Testis (tissue), 3 donors: Measurements from ENCODE around the gene DLG2. TPM values are rescaled to one million over a fixed set of nuclear protein-coding genes. Genes with fewer than 3 reads are reported as not detected.

Source experiments
- DNase-seq: peaks from one replicate; pipeline ENCODE4 v3.0.0-alpha.2; 2019
- H3K27ac ChIP-seq, 2 donors: fragments of 200-600 bp; sonication (generic); one replicate each; pipeline ENCODE4 v1.5.1; 2019
- H3K27me3 ChIP-seq: fragments of 200-600 bp; sonication (generic); one replicate; pipeline ENCODE4 v1.5.1; 2019
- H3K36me3 ChIP-seq: fragments of 200-600 bp; sonication (generic); one replicate; pipeline ENCODE4 v1.5.1; 2017; ENCODE audit warnings: low read depth; ENCODE audit errors: missing control alignments
- H3K4me1 ChIP-seq: fragments of 200-600 bp; sonication (generic); one replicate; pipeline ENCODE4 v1.5.1; 2019
- H3K4me3 ChIP-seq, 2 donors: fragments of 200-600 bp; sonication (generic); one replicate each; pipeline ENCODE4 v1.5.1; 2017 to 2019
- H3K9me3 ChIP-seq: fragments of 200-600 bp; sonication (generic); one replicate; pipeline ENCODE4 v1.5.1; 2017
- POLR2A ChIP-seq: fragments of 450-650 bp; IDR thresholded peaks from one replicate; pipeline ENCODE4 v1.6.1; 2017; ENCODE audit warnings: antibody characterized with exemption, mild to moderate bottlenecking, moderate library complexity
- WGBS, 2 donors: methylation state at CpG; one replicate each; pipeline ENCODE4 v1.1.5; 2018; 5-methylcytosine and 5-hydroxymethylcytosine counted together
- intact Hi-C: fragments of 100-400 bp; cut with DNase I; formaldehyde crosslinking; loops from one replicate; pipeline ENCODE4 v1.15.1; 2023; ENCODE audit warnings: low total_unique reads
- polyA plus RNA-seq: library from polyadenylated mRNA; stranded (reverse); fragments of 350-450 nt; fragmentation: Illumina TruSeq; extraction: RNeasy Lipid Tissue Mini Kit (QIAGEN cat#74804); gene quantifications from one replicate; pipeline ENCODE4 v1.2.3, GENCODE V29; 2014; ENCODE audit warnings: low read depth, low replicate concordance; ENCODE audit not compliant: insufficient read depth
- total RNA-seq, 2 donors: library from RNA; depleted of rRNA; stranded (reverse); fragments of >200 nt; gene quantifications; one replicate each; pipeline ENCODE4 v1.2.3, GENCODE V29; 2016
- TF ChIP-seq, protein P1 (sequence below), 3 experiments: fragments of 450-650 bp in 2 of 3; fragments of 200-600 bp in 1 of 3; sonication (generic) in 1 of 3; IDR thresholded peaks; one replicate each; pipeline ENCODE4 v1.5.1; 2016 to 2019; ENCODE audit warnings: antibody characterized with exemption in 3 of 3, mild to moderate bottlenecking in 2 of 3, moderate library complexity in 1 of 3

Gene DLG2
- total and polyA plus RNA-seq, 3 donors from 2014 or later = 13.8 to 23.0 (median 14.1) TPM

- Histone ChIP-seq H3K4me3 (no peak overlapping the region), H3K36me3 (no peaks in the 10 kb centered on the region), H3K4me1 (no peaks in the 10 kb centered on the region), H3K27ac (no peak overlapping the region), H3K9me3 (no peaks in the 10 kb centered on the region), H3K27me3 (no peaks in the 10 kb centered on the region)
- intact Hi-C loops = no loop called here
- 80 to 83% methylated on average over 2 of the region's 2 CpGs for WGBS, 2 donors
- no peak for TF ChIP-seq POLR2A
- TF ChIP-seq, protein P1, sequence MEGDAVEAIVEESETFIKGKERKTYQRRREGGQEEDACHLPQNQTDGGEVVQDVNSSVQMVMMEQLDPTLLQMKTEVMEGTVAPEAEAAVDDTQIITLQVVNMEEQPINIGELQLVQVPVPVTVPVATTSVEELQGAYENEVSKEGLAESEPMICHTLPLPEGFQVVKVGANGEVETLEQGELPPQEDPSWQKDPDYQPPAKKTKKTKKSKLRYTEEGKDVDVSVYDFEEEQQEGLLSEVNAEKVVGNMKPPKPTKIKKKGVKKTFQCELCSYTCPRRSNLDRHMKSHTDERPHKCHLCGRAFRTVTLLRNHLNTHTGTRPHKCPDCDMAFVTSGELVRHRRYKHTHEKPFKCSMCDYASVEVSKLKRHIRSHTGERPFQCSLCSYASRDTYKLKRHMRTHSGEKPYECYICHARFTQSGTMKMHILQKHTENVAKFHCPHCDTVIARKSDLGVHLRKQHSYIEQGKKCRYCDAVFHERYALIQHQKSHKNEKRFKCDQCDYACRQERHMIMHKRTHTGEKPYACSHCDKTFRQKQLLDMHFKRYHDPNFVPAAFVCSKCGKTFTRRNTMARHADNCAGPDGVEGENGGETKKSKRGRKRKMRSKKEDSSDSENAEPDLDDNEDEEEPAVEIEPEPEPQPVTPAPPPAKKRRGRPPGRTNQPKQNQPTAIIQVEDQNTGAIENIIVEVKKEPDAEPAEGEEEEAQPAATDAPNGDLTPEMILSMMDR (IDR thresholded peaks at IDR 0.05) = no peak
- no peak for DNase-seq
Measured at GRCh38 chr11:84914511-84914910, 712.6 kb downstream of the DLG2 start.

- Histone ChIP-seq H3K9me3 (no peaks in the 10 kb centered on the region), H3K27me3 (no peaks in the 10 kb centered on the region), H3K4me1 (no peaks in the 10 kb centered on the region), H3K27ac (no peak overlapping the region), H3K36me3 (no peaks in the 10 kb centered on the region), H3K4me3 (no peak overlapping the region)
- intact Hi-C loops = no loop called here
- 73 to 100% methylated on average over 2 of the region's 2 CpGs for WGBS, 2 donors
- TF ChIP-seq, protein P1 (IDR thresholded peaks at IDR 0.05) = no peak
- TF ChIP-seq POLR2A = no peak
- no peak for DNase-seq
Measured at GRCh38 chr11:84909740-84910139, 717.4 kb downstream of the DLG2 start.

DNA sequence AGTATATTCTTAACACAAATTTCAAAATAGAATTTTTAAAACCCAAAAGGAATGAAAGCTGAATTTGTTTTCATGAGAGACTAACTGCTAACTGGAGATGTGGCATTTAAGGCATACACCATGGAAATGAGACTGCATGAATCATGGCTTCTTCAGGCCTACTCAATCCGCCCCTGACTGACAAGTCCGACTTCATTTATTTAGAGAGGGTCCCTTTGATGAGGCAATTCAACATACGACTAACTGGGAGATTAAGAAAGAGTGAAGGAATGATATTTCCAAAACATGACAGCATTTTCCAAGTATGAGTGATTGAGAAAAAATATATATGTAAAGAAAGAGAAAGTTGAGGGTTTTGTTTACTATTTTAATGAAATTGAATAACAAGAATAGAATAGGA, 720.1 kb downstream of the DLG2 start:
- TF ChIP-seq, protein P1 (IDR thresholded peaks at IDR 0.05) = no peak
- no peak for TF ChIP-seq POLR2A
- no peak for DNase-seq
- intact Hi-C loops = no loop called here
- no peak overlapping the region for H3K27ac ChIP-seq
- H3K4me1 ChIP-seq = no peaks in the 10 kb centered on the region
- no peaks in the 10 kb centered on the region for H3K9me3 ChIP-seq
- H3K36me3 ChIP-seq = no peaks in the 10 kb centered on the region
- no peak overlapping the region for H3K4me3 ChIP-seq
- WGBS, 2 donors = 54 to 57% methylated on average over 3 of the region's 3 CpGs
- no peaks in the 10 kb centered on the region for H3K27me3 ChIP-seq

GRCh38 chr11:84905411-84905810, 721.7 kb downstream of the DLG2 start:
- H3K27me3 ChIP-seq = no peaks in the 10 kb centered on the region
- WGBS, 2 donors = 42 to 45% methylated on average over 1 of the region's 1 CpG
- no peak for DNase-seq
- no peak overlapping the region for H3K4me3 ChIP-seq
- no peaks in the 10 kb centered on the region for H3K4me1 ChIP-seq
- H3K9me3 ChIP-seq = no peaks in the 10 kb centered on the region
- no peak overlapping the region for H3K27ac ChIP-seq
- TF ChIP-seq, protein P1 (IDR thresholded peaks at IDR 0.05) = no peak
- TF ChIP-seq POLR2A = no peak
- no peaks in the 10 kb centered on the region for H3K36me3 ChIP-seq
- intact Hi-C loops = no loop called here

GRCh38 chr11:84902445-84902844, 724.7 kb downstream of the DLG2 start:
- intact Hi-C loops = no loop called here
- 73 to 81% methylated on average over 3 of the region's 3 CpGs for WGBS, 2 donors
- DNase-seq = no peak
- H3K36me3 ChIP-seq = no peaks in the 10 kb centered on the region
- no peak overlapping the region for H3K4me3 ChIP-seq
- no peaks in the 10 kb centered on the region for H3K9me3 ChIP-seq
- no peaks in the 10 kb centered on the region for H3K27me3 ChIP-seq
- TF ChIP-seq, protein P1 (IDR thresholded peaks at IDR 0.05) = no peak
- no peak for TF ChIP-seq POLR2A
- H3K27ac ChIP-seq = no peak overlapping the region
- H3K4me1 ChIP-seq = no peaks in the 10 kb centered on the region
